D721Med (cell line): ENCODE data around the gene LRP11.
"Not testable (repeated sequence)": the region's sequence is repeated elsewhere in the genome, so short reads cannot be mapped to it uniquely, and the experiment has no call there.

ENCODE experiments used
- DNase-seq: peaks from one replicate; pipeline ENCODE4 v3.0.0; 2011; ENCODE audit warnings: low spot score; ENCODE audit not compliant: insufficient read length
- FAIRE-seq: peaks from 2 replicates; lab custom pipeline; 2011; peaks lifted over from hg19 to GRCh38; lab: Jason Lieb, UNC
- CTCF ChIP-seq: IDR thresholded peaks from 2 replicates; pipeline ENCODE4 v1.5.1; 2012; ENCODE audit warnings: mild to moderate bottlenecking, control low read depth; ENCODE audit not compliant: insufficient read depth; ENCODE audit errors: missing control alignments

The LRP11 gene

GRCh38 chr6:149897015-149897697 lies 33.0 kb upstream of the LRP11 start:
- no peak for DNase-seq
- TF ChIP-seq CTCF, result no peak
- no peak for FAIRE-seq

- FAIRE-seq (no peak), DNase-seq (no peak)
- TF ChIP-seq CTCF, result no peak
These were observed 32.3 kb upstream of the LRP11 start for GRCh38 chr6:149896491-149896890.

DNA sequence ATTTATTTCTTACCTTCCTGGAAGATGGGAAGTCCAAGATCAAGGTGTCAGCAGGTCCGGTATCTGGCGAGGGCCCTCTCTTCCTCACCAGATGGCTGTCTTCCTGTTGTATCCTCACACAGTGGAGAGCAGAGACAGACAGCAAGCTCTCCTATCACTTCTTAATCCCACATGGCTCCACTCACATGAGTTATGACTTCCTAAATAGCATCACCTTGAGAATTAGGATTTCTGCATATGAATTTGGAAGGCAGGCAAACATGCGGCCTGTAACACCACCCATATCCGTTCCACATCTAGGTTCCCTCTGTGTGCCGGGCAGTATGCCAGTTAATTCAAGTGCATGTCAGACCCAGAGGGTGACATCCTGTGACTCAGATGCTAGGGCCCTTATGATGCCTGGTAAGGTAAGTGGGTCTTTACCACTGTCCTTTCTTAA lies 31.7 kb upstream of the LRP11 start:
- no peak for FAIRE-seq
- no peak for TF ChIP-seq CTCF
- DNase-seq, result no peak

GRCh38 chr6:149895048-149895590 lies 31.0 kb upstream of the LRP11 start:
- no peak for TF ChIP-seq CTCF
- DNase-seq (no peak), FAIRE-seq (no peak)

GRCh38 chr6:149891864-149892263 lies 27.7 kb upstream of the LRP11 start:
- DNase-seq, FAIRE-seq: not testable (repeated sequence)

DNA sequence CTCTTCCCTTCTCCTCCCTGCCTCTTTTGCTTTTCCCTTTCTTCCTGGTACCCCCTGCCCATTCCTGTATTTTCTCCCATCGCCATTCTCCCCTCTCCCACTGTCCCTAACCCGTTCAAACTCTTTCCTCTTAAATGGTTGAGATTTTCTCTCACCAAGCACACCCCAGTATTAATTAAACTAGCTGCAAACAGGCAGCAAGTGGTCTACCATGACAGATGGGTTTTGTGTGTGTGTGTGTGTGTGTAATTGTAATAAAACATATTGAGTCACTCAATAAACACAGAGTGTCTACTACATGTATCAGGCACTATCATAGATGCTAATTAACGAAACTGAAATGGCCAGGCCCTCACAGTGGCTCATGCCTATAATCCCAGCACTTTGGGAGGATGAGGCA lies 27.1 kb upstream of the LRP11 start:
- no peak for DNase-seq
- FAIRE-seq, result no peak
- no peak for TF ChIP-seq CTCF

DNA sequence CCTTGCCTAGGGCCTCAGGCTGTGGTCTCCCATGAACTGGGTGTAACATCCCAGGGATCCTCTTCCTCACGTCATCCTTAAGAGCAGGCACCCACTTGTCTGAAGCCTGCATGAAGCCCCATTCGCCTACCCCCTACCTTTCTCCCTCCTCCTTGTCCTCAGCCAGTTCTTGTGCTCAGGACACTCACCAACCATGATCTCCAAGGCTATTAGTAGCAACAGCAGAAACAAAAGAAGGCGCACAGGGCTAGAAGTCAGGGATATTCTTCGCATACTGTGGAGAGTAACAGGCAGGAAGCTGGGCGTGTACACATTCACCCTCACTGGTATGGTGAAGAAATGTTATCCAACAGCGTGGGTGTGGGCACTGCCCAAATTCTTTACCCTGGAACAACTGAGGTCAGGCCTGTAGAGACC lies 26.5 kb upstream of the LRP11 start:
- DNase-seq (no peak), FAIRE-seq (no peak)
- no peak for TF ChIP-seq CTCF
